Stimulated activated naive CD4-positive, alpha-beta T cell (primary cell): Measurements from ENCODE around the gene BEST2.
"Not testable (repeated sequence)": the region's sequence is repeated elsewhere in the genome, so short reads cannot be mapped to it uniquely, and the experiment has no call there.

Experiments
- DNase-seq, 6 experiments: peaks; one replicate each; lab custom pipeline; 2025; lab: John Stamatoyannopoulos, UW

BEST2 gene

GRCh38 chr19:12751635-12752034 is at the start of gene BEST2:
BEST2 (plus strand) TSS chr19:12751791; CDS start chr19:12752593, 802 bp downstream.
- no peak for DNase-seq

- DNase-seq, result no peak
These were observed 48.5 kb upstream of the BEST2 start for GRCh38 chr19:12703046-12703445.

GRCh38 chr19:12705169-12705568 is 46.4 kb upstream of the BEST2 start:
- no peak for DNase-seq

GRCh38 chr19:12705654-12706331 is 45.8 kb upstream of the BEST2 start:
- DNase-seq, result no peak

- DNase-seq, result no peak
These were observed 45.3 kb upstream of the BEST2 start for GRCh38 chr19:12706332-12706718.

- DNase-seq, result no peak
These were observed 43.0 kb upstream of the BEST2 start for GRCh38 chr19:12708641-12709040.

- DNase-seq, result no peak
These were observed 40.4 kb upstream of the BEST2 start for GRCh38 chr19:12711187-12711586.

- DNase-seq, result not testable (repeated sequence)
These were observed 39.5 kb upstream of the BEST2 start for GRCh38 chr19:12712077-12712476.

- DNase-seq, result not testable (repeated sequence)
These were observed 38.3 kb upstream of the BEST2 start for GRCh38 chr19:12713304-12713703.

GRCh38 chr19:12715102-12715501 is 36.5 kb upstream of the BEST2 start:
- no peak for DNase-seq

GRCh38 chr19:12715929-12716328 is 35.7 kb upstream of the BEST2 start:
- no peak for DNase-seq

- DNase-seq, result no peak
These were observed 31.3 kb upstream of the BEST2 start for GRCh38 chr19:12720296-12720695.

GRCh38 chr19:12720851-12721655 is 30.5 kb upstream of the BEST2 start:
- DNase-seq, result peak in 2 of 6 experiments; percentile 1 to 7

GRCh38 chr19:12721656-12722565 is 29.7 kb upstream of the BEST2 start:
- peak in 4 of 6 experiments; percentile 45 to 68 (median 56) for DNase-seq

GRCh38 chr19:12722566-12723380 is 28.8 kb upstream of the BEST2 start:
- DNase-seq, result peak; percentile 81 to 93 (median 92)

GRCh38 chr19:12723381-12723640 is 28.3 kb upstream of the BEST2 start:
- no peak for DNase-seq

- DNase-seq, result peak; percentile 29 to 61 (median 50)
These were observed 27.8 kb upstream of the BEST2 start, which contains the start of gene TNPO2 for GRCh38 chr19:12723641-12724426. TNPO2 (minus strand) TSS chr19:12723932; CDS start chr19:12720977, 2,955 bp downstream.

- DNase-seq, result not testable (repeated sequence)
These were observed 26.0 kb upstream of the BEST2 start for GRCh38 chr19:12725612-12726011.

GRCh38 chr19:12726988-12727316 is 24.6 kb upstream of the BEST2 start:
- DNase-seq, result no peak

GRCh38 chr19:12727745-12728433 is 23.7 kb upstream of the BEST2 start:
- DNase-seq, result no peak
